ENCODE measurements around the gene FBXO28. TPM values are rescaled to one million over a fixed set of nuclear protein-coding genes. Genes with fewer than 3 reads are reported as not detected.
"Not testable (repeated sequence)": the region's sequence is repeated elsewhere in the genome, so short reads cannot be mapped to it uniquely, and the experiment has no call there.

The FBXO28 gene
- polyA plus RNA-seq, 2 donors = 11.9 to 13.2 TPM

DNA sequence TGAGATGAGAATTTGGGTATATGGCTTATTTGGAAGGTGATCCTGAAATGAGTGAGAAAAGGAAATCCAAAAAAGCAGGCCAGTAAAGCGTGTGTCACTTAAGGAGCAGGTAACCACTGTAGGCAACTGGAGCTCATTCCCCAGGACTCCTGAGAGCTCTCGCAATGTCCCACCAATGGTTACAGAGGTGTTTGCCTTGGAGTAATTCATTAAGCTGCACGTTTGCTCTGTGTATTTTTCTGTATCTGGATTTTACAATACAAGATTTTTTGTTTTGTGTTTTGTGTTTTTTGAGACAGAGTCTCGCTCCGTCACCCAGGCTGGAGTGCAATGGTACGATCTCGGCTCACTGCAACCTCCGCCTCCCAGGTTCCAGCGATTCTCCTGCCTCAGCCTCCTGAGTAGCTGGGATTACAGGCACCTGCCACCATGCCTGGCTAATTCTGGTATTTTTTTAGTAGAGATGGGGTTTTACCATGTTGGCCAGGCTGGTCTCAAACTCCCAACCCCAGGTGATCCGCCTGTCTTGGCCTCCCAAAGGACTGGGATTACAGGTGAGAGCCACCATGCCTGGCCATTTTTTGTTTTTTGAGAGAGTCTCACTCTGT, 92.1 kb downstream of the FBXO28 start:
- not testable (repeated sequence) for H3K9me3 ChIP-seq (ENCODE audit: control insufficient read depth in 2 of 2, insufficient read depth in 1 of 2, low read depth in 1 of 2, low read length in 1 of 2); H3K36me3 ChIP-seq (ENCODE audit: control insufficient read depth in 2 of 2, insufficient read depth in 2 of 2, low read length in 1 of 2); H3K4me1 ChIP-seq (ENCODE audit: control insufficient read depth in 2 of 2, insufficient read depth in 2 of 2, low read length in 1 of 2); H3K4me3 ChIP-seq (ENCODE audit: low read depth in 1 of 2, low read length in 2 of 2); H3K27me3 ChIP-seq (ENCODE audit: control insufficient read depth in 1 of 2, insufficient read depth in 2 of 2, low read length in 2 of 2); H3K27ac ChIP-seq (ENCODE audit: low read depth in 2 of 2, low read length in 1 of 2)
- WGBS, 2 donors = 77 to 87% methylated on average over 10 of the region's 10 CpGs

DNA sequence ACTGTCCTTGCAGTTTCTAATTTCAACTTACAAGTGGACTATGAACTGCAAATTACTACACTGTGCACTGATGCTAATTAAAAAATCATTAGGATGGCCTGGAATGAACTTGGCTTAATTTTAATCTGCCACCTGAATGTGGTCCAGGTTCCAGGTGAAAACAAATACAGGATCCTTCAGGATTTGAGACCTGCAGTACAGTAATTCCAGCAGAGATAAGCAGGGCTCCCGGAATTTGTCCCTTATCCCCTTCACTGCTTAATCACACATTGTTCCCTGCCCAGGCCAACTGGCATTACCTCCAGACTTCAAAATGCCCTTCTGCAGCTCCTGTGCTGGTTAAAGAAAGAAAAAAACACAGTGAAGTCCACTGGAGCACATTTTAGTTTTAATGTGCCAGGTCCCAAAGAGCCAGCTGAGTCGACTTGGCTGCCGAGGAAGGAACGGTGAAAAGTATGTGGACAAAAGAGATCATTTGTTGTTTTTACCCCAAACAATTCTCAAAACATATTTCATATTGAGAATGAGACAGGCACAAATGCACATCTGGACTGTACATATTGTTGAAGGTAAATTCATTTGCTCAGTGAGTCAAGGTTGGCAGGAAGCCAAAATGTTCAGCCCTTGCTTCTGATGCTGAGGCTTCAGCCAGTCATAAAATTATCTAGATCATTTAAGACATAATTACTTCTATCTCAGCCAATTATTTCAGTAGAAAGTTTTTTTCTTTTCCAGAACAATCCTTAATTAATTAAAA, 97.5 kb downstream of the FBXO28 start:
- Histone ChIP-seq H3K4me3 (ENCODE audit: low read depth in 1 of 2, low read length in 2 of 2) (no peak overlapping the region), H3K9me3 (ENCODE audit: control insufficient read depth in 2 of 2, insufficient read depth in 1 of 2, low read depth in 1 of 2, low read length in 1 of 2) (no peaks in the 10 kb centered on the region), H3K4me1 (ENCODE audit: control insufficient read depth in 2 of 2, insufficient read depth in 2 of 2, low read length in 1 of 2) (peaks cover 0 to 2% of the 10 kb centered on the region in 2 donors), H3K27me3 (ENCODE audit: control insufficient read depth in 1 of 2, insufficient read depth in 2 of 2, low read length in 2 of 2) (no peaks in the 10 kb centered on the region), H3K27ac (ENCODE audit: low read depth in 2 of 2, low read length in 1 of 2) (no peak overlapping the region), H3K36me3 (ENCODE audit: control insufficient read depth in 2 of 2, insufficient read depth in 2 of 2, low read length in 1 of 2) (no peaks in the 10 kb centered on the region)
- WGBS, 2 donors = 32 to 47% methylated on average over 4 of the region's 4 CpGs

Other genes starting within 250 kb of the FBXO28 start
- 10 to 100 TPM; 33.1 to 42.8 TPM for gene DEGS1, start 69.1 kb downstream of the FBXO28 start, polyA plus RNA-seq
- 10 to 100 TPM; 11.4 to 20.1 TPM for gene NVL, start 216.1 kb downstream of the FBXO28 start, polyA plus RNA-seq
- 10 to 100 TPM; 57.0 to 71.4 TPM for gene CNIH4, start 242.8 kb downstream of the FBXO28 start, polyA plus RNA-seq